Cardiac fibroblast (primary cell): ENCODE measurements around the gene CEACAM20.

Source experiments
- DNase-seq, 2 donors: peaks; one replicate each; pipeline versions ENCODE4 v3.0.0 to v3.0.0-alpha.2; 2010; ENCODE audit warnings: low read depth in 2 of 2
- H3K4me3 ChIP-seq, 2 donors: replicated peaks in 1 of 2; 1 replicate in 1 of 2; 2 replicates in 1 of 2; pipeline ENCODE4 v1.5.1; 2011; ENCODE audit warnings: low read depth in 2 of 2, low read length in 2 of 2, mild to moderate bottlenecking in 2 of 2, moderate library complexity in 1 of 2
- TF ChIP-seq, protein P1 (sequence below): IDR thresholded peaks from one replicate; pipeline ENCODE4 v1.5.1; 2011; ENCODE audit warnings: low read depth, mild to moderate bottlenecking, low read length, inconsistent platforms

Gene CEACAM20

DNA sequence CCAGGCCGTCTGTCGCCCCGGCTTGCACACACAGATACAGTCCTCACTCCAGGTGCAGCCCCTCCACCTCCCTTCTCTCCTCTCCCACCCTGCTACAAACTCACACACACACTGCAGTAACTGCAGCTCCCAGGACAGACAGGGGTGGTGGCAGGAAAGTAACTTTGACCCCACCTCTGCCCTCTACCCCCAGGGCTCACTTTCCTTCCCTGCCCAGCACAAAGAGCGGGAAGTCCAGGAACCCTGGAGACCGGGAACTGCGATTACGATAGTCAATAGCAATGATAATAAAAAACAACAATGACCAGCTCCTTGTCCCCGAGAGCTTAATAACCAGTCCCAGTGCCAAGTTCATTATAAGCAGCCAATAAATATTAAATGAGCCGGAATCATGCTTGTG lies at the start of gene CEACAM20:
TSS of gene CEACAM20 (minus strand) at position 140 of the 400 bp plus-strand sequence. CDS start 166 bp downstream, outside the sequence.
- TF ChIP-seq, protein P1, sequence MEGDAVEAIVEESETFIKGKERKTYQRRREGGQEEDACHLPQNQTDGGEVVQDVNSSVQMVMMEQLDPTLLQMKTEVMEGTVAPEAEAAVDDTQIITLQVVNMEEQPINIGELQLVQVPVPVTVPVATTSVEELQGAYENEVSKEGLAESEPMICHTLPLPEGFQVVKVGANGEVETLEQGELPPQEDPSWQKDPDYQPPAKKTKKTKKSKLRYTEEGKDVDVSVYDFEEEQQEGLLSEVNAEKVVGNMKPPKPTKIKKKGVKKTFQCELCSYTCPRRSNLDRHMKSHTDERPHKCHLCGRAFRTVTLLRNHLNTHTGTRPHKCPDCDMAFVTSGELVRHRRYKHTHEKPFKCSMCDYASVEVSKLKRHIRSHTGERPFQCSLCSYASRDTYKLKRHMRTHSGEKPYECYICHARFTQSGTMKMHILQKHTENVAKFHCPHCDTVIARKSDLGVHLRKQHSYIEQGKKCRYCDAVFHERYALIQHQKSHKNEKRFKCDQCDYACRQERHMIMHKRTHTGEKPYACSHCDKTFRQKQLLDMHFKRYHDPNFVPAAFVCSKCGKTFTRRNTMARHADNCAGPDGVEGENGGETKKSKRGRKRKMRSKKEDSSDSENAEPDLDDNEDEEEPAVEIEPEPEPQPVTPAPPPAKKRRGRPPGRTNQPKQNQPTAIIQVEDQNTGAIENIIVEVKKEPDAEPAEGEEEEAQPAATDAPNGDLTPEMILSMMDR, result no peak

DNA sequence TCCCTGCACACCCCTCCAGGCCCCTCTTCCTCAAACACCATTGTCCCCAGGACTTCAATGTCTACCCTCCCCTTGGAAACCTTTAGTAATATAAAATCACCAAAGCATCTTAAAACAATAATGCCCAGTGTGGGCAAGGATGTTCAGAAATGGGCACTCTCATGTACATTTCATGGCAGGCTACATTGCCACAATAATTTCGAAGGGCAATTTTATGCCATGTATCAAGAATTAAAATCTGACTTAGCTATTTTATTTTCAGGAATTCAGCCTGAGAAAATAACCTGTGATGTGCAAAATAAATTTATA lies 48.0 kb upstream of the CEACAM20 start:
- DNase-seq, result no peak
- TF ChIP-seq, protein P1, result no peak
- no peak overlapping the region for H3K4me3 ChIP-seq

More for the DNA sequence above, at the start of gene CEACAM20:
- H3K4me3 ChIP-seq, result no peak within 1 kb of the TSS
- DNase-seq, result no peak

DNA sequence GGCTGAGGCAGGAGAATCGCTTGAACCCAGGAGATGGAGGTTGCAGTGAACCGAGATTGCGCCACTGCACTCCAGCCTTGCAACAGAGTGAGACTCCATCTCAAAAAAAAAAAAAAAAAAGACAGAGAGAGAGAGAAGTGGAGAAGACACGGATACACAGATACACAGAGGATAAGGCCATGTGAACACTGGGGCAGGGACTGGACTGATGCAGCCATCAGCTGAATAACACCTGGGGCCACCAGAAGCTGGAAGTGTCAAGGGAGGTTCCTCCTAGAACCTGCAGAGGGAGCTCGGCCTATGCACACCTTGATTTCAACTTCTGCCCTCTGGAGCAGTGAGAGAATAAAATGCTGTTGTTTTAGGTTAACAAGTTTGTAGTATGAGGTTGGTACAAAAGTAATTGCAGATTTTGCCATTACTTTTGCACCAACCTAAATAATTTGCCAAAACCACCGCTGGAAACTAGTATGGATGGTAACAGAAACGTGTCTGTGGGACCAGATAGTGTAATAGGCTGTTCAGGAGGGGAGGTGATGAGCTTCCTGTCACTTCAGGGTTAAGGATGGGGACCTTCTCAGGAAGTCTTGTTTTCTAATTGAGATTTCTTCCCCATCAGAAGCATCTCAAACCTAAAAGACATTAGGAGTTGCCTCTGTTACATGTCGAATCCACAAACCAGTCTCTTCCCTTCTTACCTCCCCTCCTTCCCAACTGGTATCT lies 47.5 kb upstream of the CEACAM20 start:
- no peak overlapping the region for H3K4me3 ChIP-seq
- peak; percentile 37 to 59 for DNase-seq
- TF ChIP-seq, protein P1, result peak; percentile 69

DNA sequence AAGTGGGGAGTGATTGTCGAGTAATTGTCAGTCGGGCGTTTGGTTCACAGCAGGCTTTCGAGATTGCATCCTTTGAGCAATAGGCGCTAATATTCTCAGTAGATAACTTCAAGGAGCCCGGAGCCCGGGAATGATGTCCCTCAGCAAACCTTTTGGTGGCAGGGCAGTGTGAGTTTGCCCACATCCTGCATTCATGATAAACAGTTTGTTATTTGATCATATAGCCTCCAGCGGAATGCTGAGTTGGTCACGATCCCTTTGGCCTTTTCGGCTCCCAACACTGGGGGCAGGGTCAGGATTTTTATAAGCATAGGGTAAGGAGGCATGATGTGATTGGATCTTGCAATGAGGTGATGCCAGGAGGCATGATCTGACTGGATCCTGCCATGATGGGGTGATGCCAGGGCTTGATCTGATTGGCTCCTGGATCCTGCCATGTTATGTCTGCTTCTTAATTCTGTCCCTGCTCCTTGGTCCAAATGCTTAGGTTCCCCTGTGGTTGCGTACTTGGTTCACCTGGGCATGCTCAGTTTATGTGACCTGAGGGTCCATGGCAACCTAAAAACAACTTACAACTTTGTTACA lies 45.7 kb upstream of the CEACAM20 start:
- TF ChIP-seq, protein P1, result no peak
- H3K4me3 ChIP-seq, result no peak overlapping the region
- no peak for DNase-seq

DNA sequence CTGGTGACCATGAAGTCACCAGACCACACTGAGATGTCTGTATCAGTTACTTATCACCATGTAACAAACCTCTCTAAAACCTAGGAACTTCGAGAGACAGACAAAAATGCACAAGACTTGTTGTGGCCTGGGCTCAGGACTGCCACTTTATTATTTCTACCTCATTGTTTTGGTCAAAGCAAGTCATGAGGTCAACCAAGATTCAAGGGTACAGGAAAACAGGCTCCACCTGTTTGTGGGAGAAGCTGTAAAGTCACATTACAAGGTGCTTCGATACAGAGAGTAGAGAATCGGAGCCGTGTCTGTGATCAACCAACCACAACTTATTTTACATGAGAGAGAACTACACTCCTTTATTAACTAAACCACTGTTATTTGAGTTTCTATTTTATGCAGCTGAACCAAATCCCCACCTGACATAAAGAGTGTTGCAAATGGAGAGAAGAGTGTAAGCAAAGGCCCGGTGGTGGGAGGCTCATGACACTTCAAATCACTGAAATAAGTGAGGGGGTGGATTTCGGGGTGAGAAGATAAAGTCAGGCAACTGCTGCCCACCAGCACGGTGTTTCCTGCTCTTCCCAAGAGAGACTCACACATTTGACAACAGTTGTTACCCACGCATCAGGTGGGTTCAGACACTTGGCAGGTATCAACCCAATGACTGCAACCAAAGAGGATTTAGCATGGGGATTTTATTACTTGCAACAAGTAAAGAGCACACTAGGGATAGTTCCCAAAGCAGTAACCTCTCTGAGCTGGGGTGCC lies 44.9 kb upstream of the CEACAM20 start:
- no peak for DNase-seq
- H3K4me3 ChIP-seq, result no peak overlapping the region
- TF ChIP-seq, protein P1, result no peak

DNA sequence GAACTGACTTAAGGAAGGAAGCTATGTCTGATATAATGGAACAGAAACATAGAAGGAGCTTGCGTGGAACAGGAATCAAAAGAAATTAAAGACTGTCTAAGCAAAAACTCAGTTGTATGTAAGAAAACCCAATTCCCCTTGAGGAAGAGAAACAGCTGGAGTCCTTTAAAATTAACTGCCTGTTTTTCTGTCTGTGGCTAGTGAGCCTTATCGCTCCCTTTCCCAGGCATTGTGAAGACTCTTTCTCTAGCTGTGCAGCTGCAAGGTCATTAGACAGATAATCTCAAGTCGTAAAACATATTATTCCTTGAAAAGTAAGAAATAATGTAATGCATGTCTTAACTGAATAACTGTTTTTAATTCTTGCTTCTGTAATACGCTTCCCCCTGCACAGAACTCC lies 44.2 kb upstream of the CEACAM20 start:
- TF ChIP-seq, protein P1, result no peak
- H3K4me3 ChIP-seq, result no peak overlapping the region

More for the DNA sequence above, 44.2 kb upstream of the CEACAM20 start:
- peak in 1 of 2 donors; percentile 31 for DNase-seq
